ENCODE data around the gene KIF3C.
"Not testable (repeated sequence)": the region's sequence is repeated elsewhere in the genome, so short reads cannot be mapped to it uniquely, and the experiment has no call there.

Gene KIF3C

DNA sequence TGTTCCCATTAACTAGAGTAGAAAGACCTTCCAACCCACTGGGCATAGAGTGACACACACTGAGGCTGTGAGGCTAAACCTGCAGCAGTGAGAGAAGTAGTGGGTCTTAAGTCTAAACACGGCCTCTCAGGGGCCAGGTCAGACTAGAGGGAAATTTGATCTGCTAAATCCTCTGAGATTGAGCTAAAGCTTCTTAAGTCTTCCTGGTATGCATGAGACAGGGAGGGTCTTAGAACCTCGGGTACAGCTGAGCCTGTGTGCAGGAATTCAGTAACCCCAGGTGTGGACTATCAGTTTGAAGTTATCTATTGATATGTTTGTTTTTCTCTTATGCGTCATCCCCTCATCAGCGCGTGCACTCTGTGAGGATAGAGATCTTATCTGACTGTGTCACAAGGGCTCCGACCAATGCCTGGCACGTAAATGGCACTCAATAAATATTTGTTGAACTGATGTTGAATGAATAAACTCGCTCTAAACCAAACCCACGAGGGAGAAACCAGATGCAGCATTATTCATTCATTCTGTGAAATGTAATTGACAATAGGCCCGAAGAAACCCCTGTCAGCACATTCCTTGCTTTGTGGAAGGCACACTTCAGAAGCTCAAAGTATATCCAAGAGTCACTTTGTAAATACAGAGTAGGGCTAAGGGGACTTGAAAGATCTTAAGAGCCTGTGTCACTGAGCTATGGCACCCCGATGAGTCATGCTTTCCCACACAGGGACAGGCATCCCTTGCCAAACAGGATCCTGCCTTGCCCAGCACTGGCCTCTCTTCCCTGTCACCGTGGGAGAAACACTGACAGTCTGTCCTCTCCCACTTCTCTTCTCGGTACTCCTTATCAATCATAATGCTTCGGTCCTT lies 29.9 kb upstream of the KIF3C start:
- no peak overlapping the region for H3K9ac ChIP-seq (ENCODE audit: low read depth, low read length)
- H3K36me3 ChIP-seq (ENCODE audit: insufficient read depth, low read length), result no peaks in the 10 kb centered on the region
- peak overlapping the region; percentile 26 for H3K4me2 ChIP-seq (ENCODE audit: low read length)
- H3K27me3 ChIP-seq (ENCODE audit: control insufficient read depth, insufficient read depth, low read length), result no peaks in the 10 kb centered on the region
- no peaks in the 10 kb centered on the region for H3K9me3 ChIP-seq (replicated peaks; ENCODE audit: low read length)
- H3K4me1 ChIP-seq (ENCODE audit: control insufficient read depth, insufficient read depth, low read length), result peaks cover 27% of the 10 kb centered on the region
- peak overlapping the region; percentile 1 for H3K4me3 ChIP-seq (ENCODE audit: low read length)

DNA sequence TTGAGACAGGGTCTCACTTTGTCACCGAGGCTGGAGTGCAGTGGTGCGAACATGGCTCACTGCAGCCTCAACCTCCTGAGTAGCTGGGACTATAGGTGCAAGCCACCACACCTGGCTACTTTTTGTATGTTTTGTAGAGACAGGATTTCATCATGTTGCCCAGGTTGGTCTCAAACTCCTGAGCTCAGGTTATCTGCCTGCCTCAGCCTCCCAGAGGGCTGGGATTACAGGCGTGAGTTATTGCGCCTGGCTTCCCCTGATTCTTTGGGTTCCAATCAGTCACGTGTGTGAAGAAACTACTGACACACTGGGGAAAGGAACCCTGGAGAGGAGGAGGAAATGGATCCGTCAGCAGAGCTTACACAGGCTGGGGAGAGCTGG lies 29.3 kb upstream of the KIF3C start:
- no peak overlapping the region for H3K4me2 ChIP-seq (ENCODE audit: low read length)
- H3K36me3 ChIP-seq (ENCODE audit: insufficient read depth, low read length), result no peaks in the 10 kb centered on the region
- peaks cover 27% of the 10 kb centered on the region for H3K4me1 ChIP-seq (ENCODE audit: control insufficient read depth, insufficient read depth, low read length)
- H3K27me3 ChIP-seq (ENCODE audit: control insufficient read depth, insufficient read depth, low read length), result no peaks in the 10 kb centered on the region
- H3K9ac ChIP-seq (ENCODE audit: low read depth, low read length), result no peak overlapping the region
- no peak overlapping the region for H3K4me3 ChIP-seq (ENCODE audit: low read length)
- no peaks in the 10 kb centered on the region for H3K9me3 ChIP-seq (replicated peaks; ENCODE audit: low read length)

DNA sequence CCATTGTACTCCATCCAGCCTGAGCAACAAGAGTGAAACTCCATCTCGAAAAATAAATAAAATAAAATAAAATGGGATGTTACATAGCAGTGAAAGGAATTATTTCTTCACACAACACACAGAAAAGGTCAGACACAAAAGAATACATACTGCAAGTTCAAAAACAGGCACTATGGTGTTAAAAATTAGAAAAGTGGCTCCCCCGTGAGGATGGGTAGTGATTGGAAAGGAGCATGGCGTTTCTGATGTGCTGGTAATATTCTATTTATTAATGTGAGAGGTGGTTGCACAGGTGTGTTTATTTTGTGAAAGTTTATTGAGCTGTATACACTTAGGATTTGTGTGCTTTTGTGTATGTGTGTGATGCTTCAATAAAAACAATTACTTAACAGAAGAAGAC lies 28.6 kb upstream of the KIF3C start:
- H3K9me3 ChIP-seq (replicated peaks; ENCODE audit: low read length), result no peaks in the 10 kb centered on the region
- no peak overlapping the region for H3K9ac ChIP-seq (ENCODE audit: low read depth, low read length)
- H3K4me1 ChIP-seq (ENCODE audit: control insufficient read depth, insufficient read depth, low read length), result peaks cover 27% of the 10 kb centered on the region
- H3K4me3 ChIP-seq (ENCODE audit: low read length), result no peak overlapping the region
- H3K4me2 ChIP-seq (ENCODE audit: low read length), result no peak overlapping the region
- no peaks in the 10 kb centered on the region for H3K36me3 ChIP-seq (ENCODE audit: insufficient read depth, low read length)
- H3K27me3 ChIP-seq (ENCODE audit: control insufficient read depth, insufficient read depth, low read length), result no peaks in the 10 kb centered on the region

DNA sequence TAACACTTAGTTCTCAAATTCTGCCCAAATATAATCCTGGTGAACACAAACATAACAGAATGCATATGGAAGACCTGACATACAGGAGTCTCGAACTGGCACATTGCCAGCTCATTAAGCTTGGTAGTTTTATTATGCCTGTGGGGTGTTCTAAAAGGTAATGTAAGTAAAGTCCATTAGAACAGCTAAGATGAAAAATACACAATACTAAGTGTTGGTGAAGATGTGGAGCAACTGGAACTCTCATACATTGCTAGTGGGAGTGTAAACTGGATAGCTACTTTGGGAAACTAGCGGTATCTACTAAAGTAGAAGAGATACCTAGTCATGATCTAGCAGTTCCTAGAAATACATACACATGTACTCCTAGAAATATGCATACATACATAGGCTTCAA lies 27.3 kb upstream of the KIF3C start:
- Histone ChIP-seq H3K4me3 (ENCODE audit: low read length) (no peak overlapping the region), H3K27me3 (ENCODE audit: control insufficient read depth, insufficient read depth, low read length) (no peaks in the 10 kb centered on the region), H3K9ac (ENCODE audit: low read depth, low read length) (no peak overlapping the region), H3K4me2 (ENCODE audit: low read length) (peak overlapping the region; percentile 59), H3K9me3 (replicated peaks; ENCODE audit: low read length) (no peaks in the 10 kb centered on the region), H3K36me3 (ENCODE audit: insufficient read depth, low read length) (no peaks in the 10 kb centered on the region), H3K4me1 (ENCODE audit: control insufficient read depth, insufficient read depth, low read length) (peaks cover 27% of the 10 kb centered on the region)

DNA sequence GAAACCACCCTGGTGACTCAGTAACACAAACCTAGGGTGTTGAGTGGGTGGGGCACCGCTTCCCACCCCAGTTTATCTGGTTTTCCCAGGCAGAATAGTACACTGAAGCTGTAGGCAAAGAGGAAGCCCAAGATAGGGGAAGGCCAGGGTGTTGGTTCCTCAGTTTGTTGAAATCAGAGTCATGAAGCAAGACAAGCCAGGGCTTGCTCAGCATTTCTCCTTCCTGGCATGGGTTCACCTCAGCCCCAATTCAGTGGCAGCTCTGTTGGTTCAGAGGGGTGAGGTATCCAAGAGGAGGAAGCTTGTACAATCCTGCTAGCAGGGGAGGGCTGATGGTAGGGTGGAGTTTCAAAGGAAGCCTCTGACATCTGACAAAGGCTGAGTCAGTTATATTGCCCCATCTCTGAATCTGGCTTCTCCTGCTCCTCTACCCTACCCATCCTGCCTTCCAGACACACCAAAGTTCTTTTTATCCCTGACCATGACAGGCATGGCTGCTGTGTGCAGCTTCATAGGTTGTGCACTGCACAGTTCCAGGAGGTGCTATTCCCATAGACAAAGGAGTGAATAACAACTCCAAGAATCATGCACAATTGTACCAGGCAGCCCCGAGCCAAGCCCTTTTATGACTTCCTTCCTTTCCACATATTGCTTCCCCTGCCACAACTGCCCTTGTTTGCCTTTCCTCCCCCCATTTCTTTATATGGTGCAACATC lies 26.7 kb upstream of the KIF3C start:
- Histone ChIP-seq H3K27me3 (ENCODE audit: control insufficient read depth, insufficient read depth, low read length) (no peaks in the 10 kb centered on the region), H3K4me3 (ENCODE audit: low read length) (no peak overlapping the region), H3K4me2 (ENCODE audit: low read length) (peak overlapping the region; percentile 59), H3K36me3 (ENCODE audit: insufficient read depth, low read length) (no peaks in the 10 kb centered on the region), H3K9ac (ENCODE audit: low read depth, low read length) (peak overlapping the region; percentile 26), H3K4me1 (ENCODE audit: control insufficient read depth, insufficient read depth, low read length) (peaks cover 27% of the 10 kb centered on the region), H3K9me3 (replicated peaks; ENCODE audit: low read length) (no peaks in the 10 kb centered on the region)

DNA sequence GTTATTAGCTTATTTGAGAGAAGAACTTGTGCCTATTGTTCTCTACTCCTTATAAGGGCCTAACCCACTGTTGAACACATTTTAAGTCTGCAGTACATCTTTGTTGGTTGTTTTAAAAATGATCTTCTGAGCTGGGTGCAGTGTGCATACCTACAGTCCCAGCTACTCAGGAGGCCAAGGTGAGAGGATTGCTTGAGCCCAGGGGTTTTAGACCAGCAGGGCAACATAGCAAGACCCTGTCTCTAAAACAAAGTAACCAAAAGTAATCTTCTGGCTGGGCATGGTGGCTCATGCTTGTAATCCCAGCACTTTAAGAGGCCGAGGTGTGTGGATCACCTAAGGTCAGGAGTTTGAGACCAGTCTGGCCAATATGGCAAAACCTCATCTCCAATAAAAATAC lies 25.8 kb upstream of the KIF3C start:
- Histone ChIP-seq H3K9me3 (replicated peaks; ENCODE audit: low read length) (no peaks in the 10 kb centered on the region), H3K27me3 (ENCODE audit: control insufficient read depth, insufficient read depth, low read length) (no peaks in the 10 kb centered on the region), H3K4me1 (ENCODE audit: control insufficient read depth, insufficient read depth, low read length) (peaks cover 30% of the 10 kb centered on the region), H3K36me3 (ENCODE audit: insufficient read depth, low read length) (no peaks in the 10 kb centered on the region), H3K4me2 (ENCODE audit: low read length) (no peak overlapping the region), H3K9ac (ENCODE audit: low read depth, low read length) (no peak overlapping the region), H3K4me3 (ENCODE audit: low read length) (no peak overlapping the region)

DNA sequence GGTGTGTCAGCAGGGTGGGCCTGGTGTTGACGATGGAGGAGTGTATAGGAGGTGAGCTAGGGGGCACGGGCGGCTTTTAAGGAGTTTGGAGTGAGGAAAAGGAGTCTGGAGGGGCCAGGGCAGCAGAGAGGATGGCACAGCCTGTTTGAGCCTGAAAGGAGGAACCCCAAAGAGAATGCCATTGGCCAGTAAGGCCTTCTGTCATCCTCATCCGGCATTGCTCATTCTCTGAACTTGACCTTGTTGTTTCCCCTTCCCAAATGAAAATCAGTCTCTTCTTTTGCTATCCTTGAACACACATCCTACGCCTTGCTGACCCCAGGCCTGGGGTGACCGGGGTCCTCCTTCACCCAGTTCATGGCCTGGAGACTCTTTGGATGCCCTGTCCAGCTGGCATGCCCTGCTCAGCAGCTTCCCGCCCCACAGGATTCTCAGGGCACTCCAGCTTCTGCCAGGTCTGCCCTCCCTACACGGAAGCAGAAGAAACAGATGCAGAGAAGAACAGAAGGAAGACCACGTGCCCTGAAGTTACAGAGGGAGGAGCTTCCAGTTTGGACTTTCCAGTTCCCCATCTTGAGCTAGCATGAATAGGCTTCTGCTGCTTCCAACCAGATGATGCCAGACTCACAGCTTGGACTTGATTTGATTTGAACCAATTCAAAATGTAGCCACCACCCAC lies 20.5 kb upstream of the KIF3C start:
- Histone ChIP-seq H3K27me3 (ENCODE audit: control insufficient read depth, insufficient read depth, low read length) (no peaks in the 10 kb centered on the region), H3K4me1 (ENCODE audit: control insufficient read depth, insufficient read depth, low read length) (peaks cover 41% of the 10 kb centered on the region)

DNA sequence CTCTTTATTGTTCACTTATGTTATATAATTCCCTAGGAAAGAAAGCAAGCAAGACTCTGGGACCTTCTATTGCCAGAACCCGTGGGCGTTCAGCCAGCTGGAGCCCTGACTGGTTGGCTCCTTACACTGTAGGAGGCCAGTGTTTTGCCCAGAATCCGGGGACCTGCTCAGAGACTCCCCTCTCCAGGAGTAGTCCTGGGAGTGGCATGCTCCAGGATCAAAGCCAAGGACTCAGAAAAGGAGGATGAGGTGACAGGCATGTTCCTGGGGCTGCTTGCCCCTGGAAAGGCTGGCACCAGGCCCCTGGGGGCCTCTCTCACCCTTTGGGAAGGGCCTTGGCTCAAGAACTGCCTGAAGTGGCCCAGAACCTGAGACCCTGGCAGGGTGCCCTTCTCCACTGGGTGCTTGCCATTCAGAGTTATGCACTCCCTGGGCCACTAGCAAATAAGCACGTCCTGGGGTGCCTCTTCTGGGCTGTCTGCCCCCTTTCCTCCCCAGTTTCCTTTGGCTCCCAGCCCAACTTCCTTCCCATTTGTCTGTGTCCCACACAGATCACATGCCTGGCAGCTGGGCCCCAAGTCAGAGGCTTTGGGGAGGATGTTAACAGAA lies 19.6 kb upstream of the KIF3C start:
- Histone ChIP-seq H3K27me3 (ENCODE audit: control insufficient read depth, insufficient read depth, low read length) (no peaks in the 10 kb centered on the region), H3K4me3 (ENCODE audit: low read length) (no peak overlapping the region), H3K4me2 (ENCODE audit: low read length) (peak overlapping the region; percentile 7), H3K9ac (ENCODE audit: low read depth, low read length) (peak overlapping the region; percentile 5), H3K9me3 (replicated peaks; ENCODE audit: low read length) (no peaks in the 10 kb centered on the region), H3K4me1 (ENCODE audit: control insufficient read depth, insufficient read depth, low read length) (peaks cover 44% of the 10 kb centered on the region), H3K36me3 (ENCODE audit: insufficient read depth, low read length) (no peaks in the 10 kb centered on the region)

More for the DNA sequence above, 20.5 kb upstream of the KIF3C start:
- no peaks in the 10 kb centered on the region for H3K36me3 ChIP-seq (ENCODE audit: insufficient read depth, low read length)
- no peak overlapping the region for H3K4me2 ChIP-seq (ENCODE audit: low read length)
- no peak overlapping the region for H3K9ac ChIP-seq (ENCODE audit: low read depth, low read length)
- no peak overlapping the region for H3K4me3 ChIP-seq (ENCODE audit: low read length)
- no peaks in the 10 kb centered on the region for H3K9me3 ChIP-seq (replicated peaks; ENCODE audit: low read length)

DNA sequence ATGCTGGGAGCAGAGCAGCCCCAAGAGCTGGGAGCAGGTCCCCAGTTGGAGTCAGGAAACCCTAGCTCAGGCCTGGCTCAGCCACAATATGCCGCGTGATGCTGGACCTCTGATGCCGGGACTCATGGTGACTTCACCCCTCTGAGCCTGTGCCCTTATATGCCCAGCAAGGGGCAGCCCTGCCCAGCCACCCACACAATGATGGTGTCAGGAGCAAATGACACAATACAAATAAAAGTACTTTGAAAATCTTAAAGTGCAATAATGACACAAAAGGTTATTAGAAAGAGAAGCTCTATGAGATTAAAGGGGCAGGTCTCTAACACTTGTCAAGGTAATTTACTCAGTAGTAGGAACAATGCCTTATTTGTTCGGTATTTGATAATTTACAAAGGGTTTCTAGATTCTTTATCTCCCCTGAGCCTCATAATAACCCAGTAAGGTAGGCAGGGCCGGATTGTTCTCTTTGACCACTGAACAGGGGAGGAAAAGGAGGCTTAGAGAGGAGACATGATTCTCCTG lies 18.3 kb upstream of the KIF3C start:
- H3K9me3 ChIP-seq (replicated peaks; ENCODE audit: low read length), result peaks cover 3% of the 10 kb centered on the region
- H3K4me2 ChIP-seq (ENCODE audit: low read length), result peak overlapping the region; percentile 21
- no peak overlapping the region for H3K4me3 ChIP-seq (ENCODE audit: low read length)
- no peak overlapping the region for H3K9ac ChIP-seq (ENCODE audit: low read depth, low read length)
- H3K4me1 ChIP-seq (ENCODE audit: control insufficient read depth, insufficient read depth, low read length), result peaks cover 44% of the 10 kb centered on the region
- no peaks in the 10 kb centered on the region for H3K27me3 ChIP-seq (ENCODE audit: control insufficient read depth, insufficient read depth, low read length)
- H3K36me3 ChIP-seq (ENCODE audit: insufficient read depth, low read length), result no peaks in the 10 kb centered on the region

DNA sequence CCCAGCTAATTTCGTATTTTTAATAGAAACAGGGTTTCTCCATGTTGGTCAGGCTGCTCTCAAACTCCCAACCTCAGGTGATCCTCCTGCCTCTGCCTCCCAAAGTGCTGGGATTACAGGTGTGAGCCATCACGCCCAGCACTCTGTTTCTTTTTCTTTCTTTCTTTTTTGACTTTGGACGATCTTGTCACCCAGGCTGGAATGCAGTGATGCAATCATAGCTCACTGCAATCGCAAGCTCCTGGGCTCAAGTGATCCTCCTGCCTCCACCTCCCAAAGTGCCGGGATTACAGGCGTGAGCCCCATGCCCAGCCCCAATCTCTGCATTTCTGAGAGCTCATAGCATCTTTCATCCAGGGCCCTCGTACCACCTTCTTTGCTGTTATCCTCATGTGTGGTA lies 17.1 kb upstream of the KIF3C start:
- H3K27me3 ChIP-seq (ENCODE audit: control insufficient read depth, insufficient read depth, low read length); H3K9me3 ChIP-seq (replicated peaks; ENCODE audit: low read length); H3K9ac ChIP-seq (ENCODE audit: low read depth, low read length); H3K36me3 ChIP-seq (ENCODE audit: insufficient read depth, low read length); H3K4me2 ChIP-seq (ENCODE audit: low read length); H3K4me3 ChIP-seq (ENCODE audit: low read length): not testable (repeated sequence)
- peaks cover 44% of the 10 kb centered on the region for H3K4me1 ChIP-seq (ENCODE audit: control insufficient read depth, insufficient read depth, low read length)

DNA sequence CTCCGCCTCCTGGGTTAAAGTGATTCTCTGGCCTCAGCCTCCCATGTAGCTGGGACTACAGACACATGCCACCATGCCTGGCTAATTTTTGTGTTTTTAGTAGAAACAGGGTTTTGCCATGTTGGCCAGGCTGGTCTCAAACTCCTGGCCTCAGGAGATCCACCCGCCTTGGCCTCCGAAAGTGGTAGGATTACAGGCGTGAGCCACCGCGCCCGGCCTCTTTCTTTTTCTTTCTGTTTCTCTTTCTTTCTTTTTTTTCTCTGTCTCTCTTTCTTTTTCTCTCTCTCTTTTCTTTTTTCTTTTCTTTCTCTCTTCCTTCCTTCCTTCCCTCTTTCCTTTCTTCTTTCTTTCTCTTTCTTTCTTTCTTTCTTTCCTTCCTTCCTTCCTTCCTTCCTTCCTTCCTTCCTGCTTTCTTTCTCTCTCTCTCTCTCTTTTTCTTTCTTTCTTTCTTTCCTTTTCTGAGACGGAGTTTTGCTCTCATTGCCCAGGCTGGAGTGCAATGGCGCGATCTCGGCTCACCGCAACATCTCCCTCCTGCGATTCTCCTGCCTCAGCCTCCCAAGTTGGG lies 16.6 kb upstream of the KIF3C start:
- not testable (repeated sequence) for H3K9ac ChIP-seq (ENCODE audit: low read depth, low read length); H3K36me3 ChIP-seq (ENCODE audit: insufficient read depth, low read length); H3K4me2 ChIP-seq (ENCODE audit: low read length); H3K27me3 ChIP-seq (ENCODE audit: control insufficient read depth, insufficient read depth, low read length); H3K9me3 ChIP-seq (replicated peaks; ENCODE audit: low read length); H3K4me3 ChIP-seq (ENCODE audit: low read length)
- H3K4me1 ChIP-seq (ENCODE audit: control insufficient read depth, insufficient read depth, low read length), result peaks cover 44% of the 10 kb centered on the region

Measured in skeletal muscle satellite cell (primary cell).